Lower leg skin (tissue), 3 donors: ENCODE data around the gene HNRNPUL2.

Experiments
- CTCF ChIP-seq, 3 donors: fragments of 450-650 bp; IDR thresholded peaks; one replicate each; pipeline ENCODE4 v1.5.1; 2016; ENCODE audit warnings: antibody characterized with exemption in 3 of 3, mild to moderate bottlenecking in 3 of 3, moderate library complexity in 2 of 3
- POLR2A ChIP-seq, 2 donors: fragments of 450-650 bp; IDR thresholded peaks; one replicate each; pipeline ENCODE4 v1.6.1; 2016 to 2017; ENCODE audit warnings: antibody characterized with exemption in 2 of 2, mild to moderate bottlenecking in 1 of 2, moderate library complexity in 1 of 2

- TF ChIP-seq CTCF (IDR thresholded peaks at IDR 0.05) (no peak), POLR2A (IDR thresholded peaks at IDR 0.05) (no peak)
Measured at GRCh38 chr11:62727872-62728170, 564 bp upstream of the HNRNPUL2 start.
